ENCODE measurements around the gene IDUA. TPM values are rescaled to one million over a fixed set of nuclear protein-coding genes. Genes with fewer than 3 reads are reported as not detected.
"Not testable (repeated sequence)": the region's sequence is repeated elsewhere in the genome, so short reads cannot be mapped to it uniquely, and the experiment has no call there.

IDUA gene
- total RNA-seq, 2 experiments from 2014 or later, result 18.8 to 19.0 TPM

DNA sequence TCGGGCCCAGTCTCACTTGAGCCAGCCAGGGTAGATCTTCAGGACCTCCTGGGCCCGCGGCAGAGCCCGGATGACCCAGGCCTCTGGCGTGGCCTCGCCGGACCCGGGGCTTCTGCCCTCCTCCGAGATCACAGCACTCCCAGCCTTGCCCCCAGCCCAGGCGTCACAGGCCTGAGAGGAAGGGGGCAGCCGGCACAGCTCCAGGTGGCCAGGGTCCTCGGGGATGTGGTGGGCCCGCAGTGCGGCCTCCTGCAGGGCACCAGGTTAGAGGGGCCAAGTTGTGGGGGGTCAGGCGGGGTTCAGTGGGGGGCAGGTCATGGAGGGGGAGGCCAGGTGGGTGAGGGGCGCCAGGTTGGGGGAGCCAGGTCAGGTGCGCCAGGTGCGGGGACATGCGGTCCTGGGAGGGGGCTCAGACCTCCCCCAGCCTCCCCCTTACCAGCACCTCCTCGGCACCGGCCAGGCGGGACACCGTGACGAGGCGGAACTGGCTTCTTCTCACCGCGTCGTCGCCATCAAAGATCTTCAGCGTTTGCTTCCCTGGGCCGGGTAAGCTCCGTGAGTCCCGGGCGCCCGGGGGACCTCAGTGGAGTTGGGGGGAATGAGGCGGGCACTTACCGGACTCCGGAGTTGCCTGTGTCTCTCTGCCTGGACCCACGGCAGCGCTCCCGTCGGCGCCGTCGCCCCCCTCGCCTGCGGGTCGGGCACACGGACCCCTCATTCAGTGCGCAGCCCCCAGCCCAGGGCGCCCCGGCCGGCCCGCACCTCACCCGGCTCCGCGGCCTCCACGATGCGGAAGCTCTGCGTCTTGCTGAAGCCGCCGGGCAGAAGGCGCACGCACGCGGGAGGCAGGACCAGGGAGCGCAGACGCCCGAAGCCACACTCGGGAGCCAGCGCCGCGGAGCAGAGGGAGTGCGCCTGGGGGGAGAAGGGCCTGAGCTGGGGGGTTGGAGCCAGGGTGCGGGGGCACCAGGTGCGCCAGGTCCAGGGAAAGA, 19.4 kb upstream of the IDUA start:
- H3K27ac Mint-ChIP-seq, result no peak overlapping the region
- no peaks in the 10 kb centered on the region for H3K9me3 Mint-ChIP-seq
- ChIA-PET POLR2A (no interaction called here), CTCF (no interaction called here)
- no peak for DNase-seq
- H3K4me3 Mint-ChIP-seq, result no peak overlapping the region
- H3K36me3 Mint-ChIP-seq (ENCODE audit: low read depth), result no peaks in the 10 kb centered on the region
- H3K4me1 Mint-ChIP-seq, result peaks cover 6% of the 10 kb centered on the region
- no peaks in the 10 kb centered on the region for H3K27me3 Mint-ChIP-seq

DNA sequence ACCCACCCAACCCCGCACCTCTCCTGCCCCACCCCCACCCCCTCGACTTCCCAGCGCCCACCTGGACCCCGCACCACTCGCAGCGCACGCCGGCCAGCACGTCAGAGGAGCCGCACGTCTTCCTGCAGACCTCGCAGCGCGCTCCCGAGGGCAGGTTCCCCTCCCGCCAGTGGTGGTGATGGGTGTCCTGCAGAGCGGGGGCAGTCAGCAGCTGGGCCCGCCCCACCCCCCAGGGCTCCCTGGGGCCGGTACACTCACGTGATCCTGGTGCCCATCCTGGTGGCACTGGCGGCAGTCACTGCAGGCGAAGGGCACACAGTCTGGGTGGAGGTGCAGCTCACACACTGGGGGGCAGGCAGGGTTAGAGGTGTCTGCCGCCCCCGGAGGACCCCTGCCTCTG, 18.6 kb upstream of the IDUA start:
- CTCF ChIA-PET, result no interaction called here
- Mint-ChIP-seq H3K36me3 (ENCODE audit: low read depth) (no peaks in the 10 kb centered on the region), H3K27ac (no peak overlapping the region), H3K4me3 (no peak overlapping the region), H3K9me3 (no peaks in the 10 kb centered on the region), H3K27me3 (no peaks in the 10 kb centered on the region), H3K4me1 (peaks cover 6% of the 10 kb centered on the region)
- POLR2A ChIA-PET, result no interaction called here
- no peak for DNase-seq

DNA sequence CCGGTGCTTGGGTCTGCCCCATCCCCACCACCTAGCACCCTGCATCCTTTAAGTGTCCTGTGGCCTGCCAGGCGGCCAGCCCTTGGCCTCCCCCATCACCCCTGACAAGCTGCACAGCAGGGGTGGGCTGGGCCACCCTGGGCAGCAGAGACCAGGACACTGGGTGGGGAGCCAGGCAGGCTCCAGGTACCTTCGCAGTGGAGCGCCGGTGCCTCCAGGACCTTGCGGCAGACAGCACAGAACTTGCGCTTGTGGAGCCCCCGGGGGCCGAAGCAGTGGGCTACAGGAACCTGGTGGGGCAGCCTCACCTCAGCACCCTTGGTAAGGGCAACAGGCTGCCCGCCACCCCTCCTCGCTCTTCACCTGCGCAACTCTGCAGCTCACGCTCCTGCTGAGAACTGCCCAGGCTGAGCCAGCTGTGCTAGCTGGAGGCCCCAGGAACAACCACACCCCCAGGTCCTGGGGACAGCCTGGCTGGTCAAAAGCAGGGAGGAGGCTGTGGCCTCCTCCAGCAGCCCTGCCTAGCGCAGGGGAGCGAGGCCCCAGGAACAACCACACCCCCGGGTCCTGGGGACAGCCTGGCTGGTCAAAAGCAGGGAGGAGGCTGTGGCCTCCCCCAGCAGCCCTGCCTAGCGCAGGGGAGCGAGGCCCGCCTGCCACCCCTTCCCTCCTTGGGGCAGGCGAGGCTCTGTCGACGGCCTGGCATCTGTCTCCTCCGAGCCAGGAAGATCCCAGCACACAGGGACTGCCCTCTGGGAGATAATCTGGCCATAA, 18.0 kb upstream of the IDUA start:
- no peak for DNase-seq
- ChIA-PET CTCF (no interaction called here), POLR2A (no interaction called here)
- no peaks in the 10 kb centered on the region for H3K9me3 Mint-ChIP-seq
- peaks cover 6% of the 10 kb centered on the region for H3K4me1 Mint-ChIP-seq
- H3K36me3 Mint-ChIP-seq (ENCODE audit: low read depth), result no peaks in the 10 kb centered on the region
- no peak overlapping the region for H3K27ac Mint-ChIP-seq
- no peak overlapping the region for H3K4me3 Mint-ChIP-seq
- no peaks in the 10 kb centered on the region for H3K27me3 Mint-ChIP-seq

DNA sequence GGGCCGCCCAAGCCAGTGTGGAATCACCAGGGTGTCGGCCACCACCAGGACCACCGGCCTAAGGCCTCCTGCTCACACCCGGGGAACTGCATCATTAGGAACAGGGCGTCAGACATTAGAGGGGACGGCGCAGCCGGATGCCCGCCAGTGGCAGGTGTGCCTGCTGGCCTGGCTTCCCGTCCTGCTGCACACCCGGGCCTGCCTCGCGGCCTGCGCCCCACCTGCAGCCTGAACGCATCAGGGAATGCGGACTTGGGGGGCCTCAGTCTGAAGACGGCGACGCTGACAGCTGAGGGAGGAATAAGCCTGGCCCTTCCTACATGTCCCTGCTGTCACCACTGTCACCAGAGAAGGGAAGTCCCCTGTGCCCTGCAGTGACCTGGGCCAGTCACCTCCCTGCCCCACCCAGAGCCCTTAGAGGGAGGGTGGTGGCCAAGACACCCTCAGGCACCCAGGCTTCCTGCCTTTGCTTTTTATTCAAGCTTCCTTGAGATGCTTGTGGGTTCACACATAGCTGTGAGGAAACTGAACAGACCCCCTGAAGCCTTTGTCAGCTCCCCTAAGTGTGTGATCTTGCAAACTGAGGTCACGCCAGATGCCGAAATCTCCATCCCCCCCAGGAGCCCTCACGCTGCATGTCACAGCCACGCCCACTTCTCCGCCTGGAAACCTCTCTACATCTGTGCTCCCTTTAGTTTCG, 16.6 kb upstream of the IDUA start:
- POLR2A ChIA-PET, result no interaction called here

DNA sequence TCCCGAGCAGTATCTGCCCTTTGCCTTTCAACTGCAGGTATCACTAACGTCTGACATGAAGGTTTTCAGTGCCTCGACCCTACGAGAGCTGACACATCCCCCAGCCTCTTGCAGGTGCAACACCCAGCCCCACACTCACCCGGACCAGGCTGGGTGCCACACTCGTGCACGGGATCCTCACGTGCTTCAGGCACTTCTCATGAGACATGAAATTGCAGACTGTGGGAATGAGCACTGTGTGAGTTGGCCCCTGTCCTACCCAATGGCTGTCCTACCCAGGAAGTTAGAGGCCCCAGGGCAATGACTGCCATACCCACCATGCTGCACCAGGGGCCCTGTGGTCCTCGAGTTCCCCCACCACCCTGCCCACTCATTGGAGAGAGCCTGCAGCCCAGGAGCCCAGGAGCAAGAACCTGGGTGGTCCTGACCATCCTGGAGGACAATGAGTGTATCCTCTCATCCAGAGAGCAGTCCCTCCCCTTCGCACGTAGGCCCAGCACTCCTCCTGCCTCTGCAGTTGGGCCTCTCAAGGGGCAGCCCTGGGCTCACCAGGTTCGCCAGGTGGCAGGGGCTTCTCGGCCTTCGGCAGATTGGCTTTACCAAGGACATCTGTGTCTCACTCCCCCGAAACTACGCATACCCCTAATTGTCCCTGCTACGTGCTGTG, 15.9 kb upstream of the IDUA start:
- POLR2A ChIA-PET, result no interaction called here
- peaks cover 6% of the 10 kb centered on the region for H3K4me1 Mint-ChIP-seq
- DNase-seq, result no peak
- no peaks in the 10 kb centered on the region for H3K27me3 Mint-ChIP-seq
- peak overlapping the region; percentile 35 for H3K4me3 Mint-ChIP-seq
- no peaks in the 10 kb centered on the region for H3K36me3 Mint-ChIP-seq (ENCODE audit: low read depth)
- no peaks in the 10 kb centered on the region for H3K9me3 Mint-ChIP-seq
- H3K27ac Mint-ChIP-seq, result no peak overlapping the region
- CTCF ChIA-PET, result no interaction called here

More for the DNA sequence above, 16.6 kb upstream of the IDUA start:
- no peak for DNase-seq
- no peaks in the 10 kb centered on the region for H3K27me3 Mint-ChIP-seq
- H3K36me3 Mint-ChIP-seq (ENCODE audit: low read depth), result no peaks in the 10 kb centered on the region
- H3K27ac Mint-ChIP-seq, result no peak overlapping the region
- peaks cover 6% of the 10 kb centered on the region for H3K4me1 Mint-ChIP-seq
- CTCF ChIA-PET, result no interaction called here
- no peaks in the 10 kb centered on the region for H3K9me3 Mint-ChIP-seq
- no peak overlapping the region for H3K4me3 Mint-ChIP-seq

DNA sequence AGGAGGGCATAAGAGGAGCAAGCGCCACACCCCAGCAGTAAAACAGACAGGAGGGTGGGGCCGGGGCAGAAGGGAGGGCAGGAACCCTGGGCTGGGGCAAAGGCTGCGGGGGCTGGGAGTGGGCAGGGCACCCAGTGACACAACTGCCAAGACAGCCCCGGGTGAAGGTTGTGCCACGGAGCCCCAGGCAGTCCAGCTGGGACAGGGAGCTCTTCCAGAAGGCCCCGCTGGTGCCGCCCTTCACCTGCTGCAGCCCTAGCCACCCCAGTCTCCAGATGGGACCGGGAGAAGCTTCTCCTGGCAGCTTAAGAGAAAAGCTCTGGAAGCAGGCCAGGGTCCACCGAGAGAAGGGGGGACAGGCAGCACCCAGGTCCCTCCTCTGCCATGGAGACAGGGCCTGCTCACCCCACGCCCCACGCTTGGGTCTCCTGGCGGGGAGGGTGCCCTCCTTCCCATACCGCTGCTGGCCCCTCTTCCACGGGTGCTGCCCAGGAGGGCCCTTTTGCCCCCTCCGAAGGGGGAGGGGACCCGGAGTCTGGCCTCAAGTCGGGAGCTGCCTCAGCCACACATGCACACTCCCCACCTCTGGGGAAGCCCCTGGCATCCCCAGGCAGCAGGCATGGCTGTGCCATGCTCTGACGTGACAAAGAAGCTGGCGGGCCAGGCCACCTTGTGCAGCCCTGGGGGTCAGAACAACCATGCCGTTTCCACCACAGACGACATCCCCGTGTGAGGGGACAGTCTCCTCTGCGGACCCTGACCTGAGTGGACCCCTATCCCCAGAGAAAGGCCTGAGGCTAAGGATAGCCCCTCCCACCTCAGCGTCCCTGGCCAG, 15.0 kb upstream of the IDUA start:
- H3K4me3 Mint-ChIP-seq, result peak overlapping the region; percentile 56
- H3K4me1 Mint-ChIP-seq, result peaks cover 6% of the 10 kb centered on the region
- H3K9me3 Mint-ChIP-seq, result no peaks in the 10 kb centered on the region

DNA sequence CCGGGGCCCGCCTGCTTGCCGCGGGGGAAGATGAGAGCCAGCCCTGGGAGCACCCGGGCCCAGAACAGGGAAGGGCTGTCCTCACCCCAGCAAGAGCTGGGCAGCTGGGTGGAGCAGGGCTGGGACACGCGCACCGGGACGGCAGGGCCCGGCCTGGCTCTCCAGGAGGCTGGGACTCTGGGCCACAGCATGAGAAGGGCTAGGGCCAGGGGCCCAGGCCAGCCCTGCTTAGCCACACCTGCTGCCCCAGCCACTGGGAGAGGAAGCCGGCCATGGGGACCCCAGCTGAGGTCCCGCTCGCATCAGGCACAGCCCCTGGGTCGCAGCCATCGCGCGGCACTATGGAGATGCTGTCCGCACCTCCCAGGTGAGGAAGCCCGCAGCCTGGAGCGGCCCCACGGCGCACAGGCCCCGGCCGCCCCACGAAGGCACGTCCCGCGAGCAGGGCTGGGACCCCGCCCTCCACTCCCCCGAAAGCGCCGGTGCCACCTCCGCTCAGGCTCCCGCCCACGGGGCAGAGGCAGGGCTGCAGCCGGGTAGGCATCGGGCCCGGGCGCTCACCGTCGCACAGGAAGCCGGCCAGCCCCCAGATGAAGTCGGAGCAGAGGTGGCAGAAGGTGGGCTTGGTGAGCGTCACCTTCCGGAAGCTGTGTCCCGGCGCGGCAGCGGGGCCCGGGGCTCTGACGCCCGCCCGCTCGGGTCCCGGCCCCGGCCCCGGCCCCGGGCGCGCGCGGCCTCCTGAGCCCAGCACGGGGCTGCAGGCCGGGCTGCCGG, 14.0 kb upstream of the IDUA start:
- POLR2A ChIA-PET, result interaction anchor here (0.8 to 2.0 kb wide), 5 partner anchors 10 to 43 kb away, joined by 3 to 6 read pairs (median 4); partner anchors contain the start of genes GAK and TMEM175
- CTCF ChIA-PET, result no interaction called here
- no peaks in the 10 kb centered on the region for H3K9me3 Mint-ChIP-seq
- no peak overlapping the region for H3K27ac Mint-ChIP-seq
- no peaks in the 10 kb centered on the region for H3K36me3 Mint-ChIP-seq (ENCODE audit: low read depth)
- DNase-seq, result peak; percentile 58
- H3K4me1 Mint-ChIP-seq, result peaks cover 6% of the 10 kb centered on the region
- H3K4me3 Mint-ChIP-seq, result peak overlapping the region; percentile 56
- no peaks in the 10 kb centered on the region for H3K27me3 Mint-ChIP-seq

More for the DNA sequence above, 15.0 kb upstream of the IDUA start:
- no peaks in the 10 kb centered on the region for H3K36me3 Mint-ChIP-seq (ENCODE audit: low read depth)
- ChIA-PET CTCF (no interaction called here), POLR2A (interaction anchor here (1.3 to 2.0 kb wide), 3 partner anchors 30 to 40 kb away, joined by 3 to 6 read pairs (median 4); partner anchors contain the start of genes GAK and TMEM175)
- DNase-seq, result no peak
- H3K27me3 Mint-ChIP-seq, result no peaks in the 10 kb centered on the region
- H3K27ac Mint-ChIP-seq, result no peak overlapping the region

DNA sequence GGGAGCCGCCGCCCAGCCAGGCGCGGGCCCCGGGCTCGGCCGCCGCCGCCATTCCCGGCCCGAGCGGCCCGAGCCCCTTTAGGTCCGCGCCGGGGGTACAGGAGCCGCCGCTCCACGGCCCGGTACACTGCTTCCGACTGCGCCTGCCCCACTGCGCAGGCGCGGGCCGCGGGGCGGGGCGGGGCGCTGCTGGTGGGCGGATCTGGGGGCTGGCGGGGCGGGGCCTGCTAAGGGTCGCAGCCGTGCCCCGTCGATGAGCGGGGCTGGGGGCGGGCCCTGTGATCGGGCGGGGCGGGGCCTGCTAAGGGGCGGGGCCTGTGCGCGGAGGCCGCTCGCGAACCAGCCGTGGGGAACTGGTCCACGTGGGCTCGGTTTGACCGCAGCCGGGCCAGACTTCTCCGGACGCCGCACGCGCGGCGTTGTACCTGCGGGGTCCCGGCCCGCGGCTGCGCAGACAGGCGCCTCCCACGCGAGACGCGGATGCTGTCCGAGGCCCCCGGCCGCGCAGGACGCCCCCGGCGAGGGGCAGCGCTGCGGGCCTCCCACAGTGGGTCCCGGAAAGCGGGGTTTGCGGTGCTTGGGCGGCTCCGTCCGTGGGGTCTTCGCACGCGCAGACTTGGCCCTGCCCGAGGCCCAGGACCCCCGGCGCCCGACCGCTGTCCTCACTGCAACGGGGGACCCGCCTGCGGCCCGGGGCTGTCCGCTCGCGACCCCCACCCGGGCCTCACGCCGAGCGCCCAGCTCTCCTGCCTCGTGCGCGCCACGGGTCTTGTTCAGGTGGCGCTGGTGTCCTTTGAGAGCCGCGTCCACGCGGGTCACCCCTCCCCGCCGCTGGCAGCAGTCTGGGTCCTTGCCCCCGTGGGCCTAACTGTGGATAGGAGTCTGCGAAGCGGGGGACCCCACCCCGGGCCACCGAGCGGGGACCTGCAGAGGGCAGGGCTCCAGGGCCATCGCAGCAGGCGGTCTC, 13.1 kb upstream of the IDUA start, which contains the start of gene DGKQ:
Gene DGKQ (minus strand): TSS at position 139 of the 967 bp plus-strand sequence. CDS start 87 bp downstream, at position 52.
- Mint-ChIP-seq H3K27ac (no peak within 1 kb of the TSS), H3K36me3 (ENCODE audit: low read depth) (no peaks in the 10 kb centered on the region), H3K4me3 (peak within 1 kb of the TSS; percentile 56), H3K9me3 (no peaks in the 10 kb centered on the region), H3K4me1 (peaks cover 6% of the 10 kb centered on the region), H3K27me3 (no peaks in the 10 kb centered on the region)
- ChIA-PET CTCF (no interaction called here), POLR2A (interaction anchor here (0.8 to 2.0 kb wide), 4 partner anchors 11 to 44 kb away, joined by 3 to 6 read pairs (median 4); partner anchors contain the start of genes GAK and TMEM175)
- DNase-seq, result peak; percentile 90

DNA sequence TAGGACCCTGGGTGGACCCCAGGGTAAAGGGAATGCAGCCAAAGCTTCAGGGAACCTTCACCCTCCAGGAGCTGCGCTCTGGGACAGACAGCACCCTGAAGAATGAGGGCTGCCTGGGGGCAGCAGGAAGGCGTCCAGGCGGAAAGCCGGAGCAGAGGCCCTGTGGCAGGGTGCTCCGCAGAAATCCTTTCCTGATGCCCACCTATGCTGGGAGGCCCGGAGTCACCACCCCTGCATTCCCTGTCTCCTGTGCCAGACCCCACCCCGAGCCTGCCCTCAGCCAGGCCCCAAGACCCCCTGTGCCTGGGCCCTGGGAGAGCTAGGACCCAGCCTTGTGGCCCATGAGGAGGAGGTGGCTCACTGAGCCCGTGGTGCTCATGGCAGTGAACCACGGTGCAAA, 12.2 kb upstream of the IDUA start:
- no peaks in the 10 kb centered on the region for H3K27me3 Mint-ChIP-seq
- CTCF ChIA-PET, result no interaction called here

DNA sequence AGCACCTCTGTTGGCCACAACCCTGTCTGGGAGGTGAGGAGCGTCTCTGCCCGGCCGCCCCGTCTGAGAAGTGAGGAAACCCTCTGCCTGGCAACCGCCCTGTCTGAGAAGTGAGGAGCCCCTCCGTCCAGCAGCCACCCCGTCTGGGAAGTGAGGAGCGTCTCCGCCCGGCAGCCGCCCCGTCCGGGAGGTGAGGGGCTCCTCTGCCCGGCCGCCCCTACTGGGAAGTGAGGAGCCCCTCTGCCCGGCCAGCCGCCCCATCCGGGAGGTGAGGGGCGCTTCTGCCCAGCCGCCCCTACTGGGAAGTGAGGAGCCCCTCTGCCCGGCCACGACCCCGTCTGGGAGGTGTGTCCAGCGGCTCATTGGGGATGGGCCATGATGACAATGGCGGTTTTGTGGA, 10.8 kb upstream of the IDUA start:
- DNase-seq; H3K27me3 Mint-ChIP-seq; H3K4me1 Mint-ChIP-seq; CTCF ChIA-PET; POLR2A ChIA-PET; H3K4me3 Mint-ChIP-seq; H3K9me3 Mint-ChIP-seq; H3K27ac Mint-ChIP-seq; H3K36me3 Mint-ChIP-seq (ENCODE audit: low read depth): not testable (repeated sequence)

More for the DNA sequence above, 12.2 kb upstream of the IDUA start:
- no peak for DNase-seq
- H3K9me3 Mint-ChIP-seq, result no peaks in the 10 kb centered on the region
- H3K4me3 Mint-ChIP-seq, result no peak overlapping the region
- POLR2A ChIA-PET, result no interaction called here
- peaks cover 6% of the 10 kb centered on the region for H3K4me1 Mint-ChIP-seq
- H3K27ac Mint-ChIP-seq, result no peak overlapping the region
- no peaks in the 10 kb centered on the region for H3K36me3 Mint-ChIP-seq (ENCODE audit: low read depth)
